IMR-90 (cell line): ENCODE results near the gene POU6F1. TPM values are rescaled to one million over a fixed set of nuclear protein-coding genes. Genes with fewer than 3 reads are reported as not detected.

ENCODE experiments used
- ATAC-seq: fragments of 200-7000 bp; cut with Tn5 transposase; 2 replicates; pipeline ENCODE4 v1.9.1; 2020; ENCODE audit warnings: low read depth, mild to moderate bottlenecking, moderate library complexity
- BruUV-seq: library from RNA; stranded (reverse); fragments of 400-500 nt; replicated peaks from 2 replicates; lab custom pipeline; 2021; lab: Mats Ljungman, UMichigan
- CTCF ChIA-PET: fragments of 300-600 bp; formaldehyde crosslinking; extraction: SDS; loops from one replicate; lab custom pipeline; 2021; ENCODE audit warnings: antibody characterized with exemption; lab: Yijun Ruan, JAX
- POLR2A ChIA-PET: fragments of 300-600 bp; sonication (Branson Sonifier 250); formaldehyde crosslinking; loops from one replicate; lab custom pipeline; 2022; ENCODE audit warnings: antibody characterized with exemption; ENCODE audit not compliant: unreplicated experiment; lab: Charles Lee
- DNase-seq: peaks from one replicate; pipeline ENCODE4 v3.0.0; 2013
- H2AFZ ChIP-seq: replicated peaks from 2 replicates; pipeline ENCODE3; 2013; ENCODE audit warnings: low read length, mild to moderate bottlenecking; ENCODE audit not compliant: poor library complexity
- H2AK5ac ChIP-seq: 2 replicates; pipeline ENCODE4 v1.6.1; 2013; ENCODE audit warnings: low read depth, low read length, inconsistent platforms
- H2AK9ac ChIP-seq: replicated peaks from 2 replicates; pipeline ENCODE3; 2013; ENCODE audit warnings: mild to moderate bottlenecking, low read depth, low read length, moderate library complexity; ENCODE audit not compliant: poor library complexity
- H2BK120ac ChIP-seq: 2 replicates; pipeline ENCODE4 v1.6.1; 2013; ENCODE audit warnings: low read depth, low read length, inconsistent platforms
- H2BK15ac ChIP-seq: 3 replicates; pipeline ENCODE4 v1.6.1; 2013; ENCODE audit warnings: low read depth, low read length, inconsistent platforms
- H2BK20ac ChIP-seq: 2 replicates; pipeline ENCODE4 v1.6.1; 2013; ENCODE audit warnings: low read depth, mild to moderate bottlenecking, inconsistent platforms, low read length, moderate library complexity
- H2BK5ac ChIP-seq: 2 replicates; pipeline ENCODE4 v1.6.1; 2013; ENCODE audit warnings: mild to moderate bottlenecking, low read depth, low read length, inconsistent platforms; ENCODE audit not compliant: poor library complexity, severe bottlenecking
- H3K14ac ChIP-seq: replicated peaks from 2 replicates; pipeline ENCODE4 v1.6.1; 2013; ENCODE audit warnings: low read depth, low read length, inconsistent platforms
- H3K18ac ChIP-seq: 2 replicates; pipeline ENCODE4 v1.6.1; 2013; ENCODE audit warnings: low read depth, low read length, control low read depth
- H3K23ac ChIP-seq: 2 replicates; pipeline ENCODE4 v1.6.1; 2013; ENCODE audit warnings: low read depth, low read length, inconsistent platforms
- H3K27ac ChIP-seq: 2 replicates; pipeline ENCODE4 v1.5.1; 2013; ENCODE audit warnings: mild to moderate bottlenecking, control low read depth, low read length; ENCODE audit not compliant: insufficient read depth
- H3K27me3 ChIP-seq: 2 replicates; pipeline ENCODE4 v1.6.1; 2013; ENCODE audit warnings: low read length; ENCODE audit not compliant: control insufficient read depth, insufficient read depth
- H3K36me3 ChIP-seq: 2 replicates; pipeline ENCODE4 v1.6.1; 2013; ENCODE audit warnings: low read length, mixed read lengths; ENCODE audit not compliant: control insufficient read depth, insufficient read depth
- H3K4ac ChIP-seq: 2 replicates; pipeline ENCODE4 v1.6.1; 2013; ENCODE audit warnings: low read depth, low read length, inconsistent platforms
- H3K4me1 ChIP-seq: 2 replicates; pipeline ENCODE4 v1.6.1; 2013; ENCODE audit warnings: low read length, mixed read lengths; ENCODE audit not compliant: control insufficient read depth, insufficient read depth
- H3K4me2 ChIP-seq: 2 replicates; pipeline ENCODE4 v1.6.1; 2013; ENCODE audit warnings: low read depth, mild to moderate bottlenecking, control low read depth, low read length, moderate library complexity
- H3K4me3 ChIP-seq: 2 replicates; pipeline ENCODE4 v1.5.1; 2013; ENCODE audit warnings: low read depth, mild to moderate bottlenecking, control low read depth, low read length, moderate library complexity; ENCODE audit not compliant: insufficient read depth
- H3K56ac ChIP-seq: 2 replicates; pipeline ENCODE4 v1.6.1; 2013; ENCODE audit warnings: low read length, inconsistent platforms; ENCODE audit not compliant: insufficient read depth; ENCODE audit errors: extremely low read depth
- H3K79me1 ChIP-seq, 2 experiments: 2 replicates each; pipeline ENCODE4 v1.6.1; 2013; ENCODE audit warnings: low read length in 2 of 2, inconsistent platforms in 1 of 2, low read depth in 1 of 2
- H3K9ac ChIP-seq: 2 replicates; pipeline ENCODE4 v1.6.1; 2013; ENCODE audit warnings: low read depth, low read length, control low read depth
- H3K9me1 ChIP-seq: 2 replicates; pipeline ENCODE4 v1.6.1; 2013; ENCODE audit warnings: low read length, inconsistent platforms; ENCODE audit not compliant: insufficient read depth
- H3K9me3 ChIP-seq: 2 replicates; pipeline ENCODE4 v1.6.1; 2013; ENCODE audit warnings: low read length; ENCODE audit not compliant: control insufficient read depth, insufficient read depth
- H4K20me1 ChIP-seq: 2 replicates; pipeline ENCODE4 v1.6.1; 2013; ENCODE audit warnings: low read length, inconsistent platforms; ENCODE audit not compliant: insufficient read depth
- H4K5ac ChIP-seq: 2 replicates; pipeline ENCODE4 v1.6.1; 2013; ENCODE audit warnings: mild to moderate bottlenecking, low read depth, low read length, control low read depth
- H4K8ac ChIP-seq, 2 experiments: 2 replicates each; pipeline ENCODE4 v1.6.1; 2013; ENCODE audit warnings: low read depth in 2 of 2, low read length in 2 of 2, control low read depth in 1 of 2, inconsistent platforms in 1 of 2
- H4K91ac ChIP-seq: 2 replicates; pipeline ENCODE4 v1.6.1; 2013; ENCODE audit warnings: low read depth, low read length, inconsistent platforms; ENCODE audit not compliant: insufficient read depth
- CEBPB ChIP-seq: IDR thresholded peaks from 2 replicates; pipeline ENCODE4 v1.6.1; 2012; ENCODE audit warnings: low read depth, low read length, improper control_type of control experiment
- FOS ChIP-seq: fragments of 150-350 bp; IDR thresholded peaks from 2 replicates; pipeline ENCODE4 v1.6.1; 2016; ENCODE audit warnings: low read depth, low read length
- MAFK ChIP-seq: IDR thresholded peaks from 2 replicates; pipeline ENCODE4 v1.6.1; 2012; ENCODE audit warnings: low read depth, low read length, improper control_type of control experiment
- MAZ ChIP-seq: IDR thresholded peaks from 2 replicates; pipeline ENCODE4 v1.6.1; 2012; ENCODE audit warnings: low read depth, mild to moderate bottlenecking, low read length, improper control_type of control experiment, moderate library complexity, borderline replicate concordance
- POLR2A ChIP-seq: IDR thresholded peaks from 2 replicates; pipeline ENCODE4 v1.6.1; 2012; ENCODE audit warnings: mild to moderate bottlenecking, low read depth, low read length
- RAD21 ChIP-seq: IDR thresholded peaks from 2 replicates; pipeline ENCODE4 v1.6.1; 2012; ENCODE audit warnings: low read length, improper control_type of control experiment
- RCOR1 ChIP-seq: IDR thresholded peaks from 2 replicates; pipeline ENCODE4 v1.6.1; 2012; ENCODE audit warnings: mild to moderate bottlenecking, low read length, improper control_type of control experiment; ENCODE audit not compliant: insufficient replicate concordance
- RFX5 ChIP-seq: IDR thresholded peaks from 2 replicates; pipeline ENCODE4 v1.8.0; 2012; ENCODE audit warnings: low read depth, mild to moderate bottlenecking, low read length, moderate library complexity
- USF2 ChIP-seq: fragments of 150-350 bp; IDR thresholded peaks from 2 replicates; pipeline ENCODE4 v1.6.1; 2017; ENCODE audit warnings: mild to moderate bottlenecking, antibody characterized with exemption, low read length, low read depth
- WGBS, 2 experiments: methylation state at CpG; one replicate each; pipeline versions ENCODE4 v1.1.5 to v1.1.7; 2013; ENCODE audit warnings: missing lambda C conversion rate in 2 of 2; ENCODE audit not compliant: insufficient read length in 1 of 2; ENCODE audit errors: extremely low coverage in 2 of 2; 5-methylcytosine and 5-hydroxymethylcytosine counted together
- dilution Hi-C: fragments of 300-500 bp; cut with HindIII; formaldehyde crosslinking; loops from one replicate; pipeline ENCODE4 v1.14.3; 2018; ENCODE audit warnings: low sequenced_read_pairs; ENCODE audit not compliant: unreplicated experiment
- in situ Hi-C: fragments of 300-500 bp; cut with MboI; formaldehyde crosslinking; loops from 3 replicates; pipeline ENCODE4 v1.14.3; 2019; ENCODE audit warnings: low sequenced_read_pairs, inconsistent platforms, mixed read lengths
- intact Hi-C: fragments of 100-400 bp; cut with micrococcal nuclease; formaldehyde crosslinking; loops from 2 replicates; pipeline ENCODE4 v1.10.0; 2022
- polyA plus RNA-seq, 3 experiments: library from polyadenylated mRNA; depleted of rRNA; stranded (reverse); fragments of >200 nt; gene quantifications; 2 replicates each; pipeline ENCODE4 v1.2.3, GENCODE V29; 2012; ENCODE audit warnings: low replicate concordance in 1 of 3
- total RNA-seq: library from RNA; depleted of rRNA; stranded (reverse); fragments of >200 nt; gene quantifications from 2 replicates; pipeline ENCODE4 v1.2.3, GENCODE V29; 2012

Gene POU6F1
- total and polyA plus RNA-seq, 2 of the 4 experiments (the other 2 are of a cell fraction): 0.90 to 3.6 TPM

- H3K79me1 ChIP-seq: peaks cover 14 to 24% of the 10 kb centered on the region in 2 experiments; a peak in 3 of 4 replicates
- no peaks in the 10 kb centered on the region for H3K27me3 ChIP-seq
- ATAC-seq (no peak), DNase-seq (no peak)
- ChIA-PET POLR2A (no interaction called here), CTCF (no interaction called here)
- no peak overlapping the region for H2BK15ac ChIP-seq
- no peaks in the 10 kb centered on the region for H3K9me3 ChIP-seq
- no peak overlapping the region for H2BK5ac ChIP-seq
- no peak overlapping the region for H3K56ac ChIP-seq
- in situ Hi-C loops: no loop called here
- H3K36me3 ChIP-seq: no peaks in the 10 kb centered on the region
- no peaks in the 10 kb centered on the region for H4K20me1 ChIP-seq
- H3K27ac ChIP-seq: no peak overlapping the region
- H4K8ac ChIP-seq: no peak overlapping the region; a peak in 2 of 4 replicates
- H3K18ac ChIP-seq: no peak overlapping the region
- dilution Hi-C loops: no loop called here
- H3K9me1 ChIP-seq: peaks cover 6% of the 10 kb centered on the region
- no CpG with 5 or more reads among the region's 5 CpGs for WGBS, 2 experiments
- no peak overlapping the region for H3K4ac ChIP-seq
- BruUV-seq: no TSS peak
- peaks cover 4% of the 10 kb centered on the region for H3K4me1 ChIP-seq
- TF ChIP-seq FOS: no peak
- no peak for TF ChIP-seq RCOR1
- no peak for TF ChIP-seq POLR2A
- TF ChIP-seq USF2: no peak
- no peak for TF ChIP-seq MAZ
- no peak for TF ChIP-seq MAFK
- no peak for TF ChIP-seq RFX5
- no peak for TF ChIP-seq CEBPB
- TF ChIP-seq RAD21: no peak
- no peak overlapping the region for H2BK120ac ChIP-seq
- no peak overlapping the region for H2AK5ac ChIP-seq
- H4K91ac ChIP-seq: no peak overlapping the region
- H2BK20ac ChIP-seq: no peak overlapping the region
- no peak overlapping the region for H2AK9ac ChIP-seq
- no peak overlapping the region for H3K9ac ChIP-seq
- no peak overlapping the region for H3K4me3 ChIP-seq
- no peak overlapping the region for H3K23ac ChIP-seq
- H4K5ac ChIP-seq: no peak overlapping the region
- no peak overlapping the region for H2AFZ ChIP-seq
- no peak overlapping the region for H3K4me2 ChIP-seq
- intact Hi-C loops: no loop called here
- no peak overlapping the region for H3K14ac ChIP-seq
These were observed 1.5 kb upstream of the POU6F1 start for GRCh38 chr12:51219322-51219721.
